ENCODE data around the gene SRL. TPM values are rescaled to one million over a fixed set of nuclear protein-coding genes. Genes with fewer than 3 reads are reported as not detected.
A peak's percentile ranks its signal among the peaks of the same experiment; 100 is the strongest.
"Not testable (repeated sequence)": the region's sequence is repeated elsewhere in the genome, so short reads cannot be mapped to it uniquely, and the experiment has no call there.

The SRL gene
- total and polyA plus RNA-seq, 5 donors: 255 to 395 (median 343) TPM

DNA sequence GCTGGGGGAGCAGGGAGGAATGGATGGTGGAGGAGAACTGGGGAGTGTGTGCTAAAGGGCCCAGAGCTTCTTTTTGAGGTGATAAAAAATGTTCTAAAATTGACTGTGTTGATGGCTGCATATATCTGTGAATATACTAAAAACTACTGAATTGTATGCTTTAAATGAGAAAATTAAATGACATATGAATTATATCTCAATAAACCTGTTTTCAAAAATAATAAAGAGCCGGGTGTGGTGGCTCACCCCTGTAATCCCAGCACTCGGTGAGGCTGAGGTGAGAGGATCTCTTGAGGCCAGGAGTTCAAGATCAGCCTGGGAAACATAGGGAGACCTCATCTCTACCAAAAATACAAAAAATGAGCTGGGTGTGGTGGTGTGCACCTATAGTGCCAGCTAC lies 16.8 kb downstream of the SRL start:
- peaks cover under 1% of the 10 kb centered on the region for H3K4me1 ChIP-seq (ENCODE audit: control insufficient read depth, insufficient read depth, low read length)
- H3K27ac ChIP-seq (ENCODE audit: low read length): no peak overlapping the region
- H3K9me3 ChIP-seq (ENCODE audit: control insufficient read depth, low read length): no peaks in the 10 kb centered on the region
- intact Hi-C loops (cut with DNase I): no loop called here
- ATAC-seq (no peak), DNase-seq (no peak)
- 89% methylated on average over 2 of the region's 2 CpGs for WGBS
- no peaks in the 10 kb centered on the region for H3K27me3 ChIP-seq (ENCODE audit: control insufficient read depth, insufficient read depth)
- H3K4me3 ChIP-seq (ENCODE audit: low read length): no peak overlapping the region

DNA sequence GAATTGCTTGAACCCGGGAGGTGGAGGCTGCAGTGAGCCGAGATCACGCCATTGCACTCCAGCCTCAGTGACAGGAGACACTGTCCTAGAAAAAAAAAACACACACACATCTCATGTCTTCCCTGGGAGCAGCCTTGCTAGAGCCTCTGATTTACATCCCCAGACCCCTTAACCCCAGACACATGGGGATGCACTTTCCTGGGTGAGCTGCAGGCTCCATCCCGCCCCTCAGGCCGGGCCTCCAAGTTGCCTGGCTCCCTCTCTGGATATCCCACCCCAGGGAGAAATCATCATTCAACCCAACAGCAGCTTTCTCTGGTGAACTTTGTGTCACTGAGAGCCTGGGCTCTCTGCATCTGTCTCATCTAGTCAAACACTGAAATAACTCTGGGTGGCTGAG lies 21.5 kb downstream of the SRL start:
- no peak overlapping the region for H3K4me3 ChIP-seq (ENCODE audit: low read length)
- 76% methylated on average over 5 of the region's 5 CpGs for WGBS
- intact Hi-C loops (cut with DNase I): no loop called here
- DNase-seq (no peak), ATAC-seq (no peak)
- H3K27me3 ChIP-seq (ENCODE audit: control insufficient read depth, insufficient read depth): no peaks in the 10 kb centered on the region
- peak overlapping the region; percentile 53 for H3K27ac ChIP-seq (ENCODE audit: low read length)
- no peaks in the 10 kb centered on the region for H3K9me3 ChIP-seq (ENCODE audit: control insufficient read depth, low read length)
- peaks cover 8% of the 10 kb centered on the region for H3K4me1 ChIP-seq (ENCODE audit: control insufficient read depth, insufficient read depth, low read length)

DNA sequence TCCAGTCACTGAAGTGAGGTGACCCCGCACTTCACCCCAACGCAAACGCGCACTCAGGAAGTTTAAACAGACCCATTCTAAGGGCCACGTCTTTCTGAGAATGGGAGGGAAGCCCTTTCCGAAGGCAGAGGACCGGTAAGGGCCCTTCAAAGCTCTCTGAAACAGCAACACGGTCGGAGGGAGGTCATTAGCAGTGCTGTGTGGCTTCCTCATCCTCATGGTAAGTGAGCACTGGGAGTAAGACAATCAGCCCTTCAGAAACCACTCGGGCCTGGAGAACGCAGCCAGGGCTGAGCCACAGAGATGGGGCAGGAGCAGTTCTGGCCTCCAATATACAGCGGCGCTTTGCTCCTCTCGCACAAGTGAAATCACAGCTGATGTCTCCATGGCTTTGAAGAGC lies 23.7 kb downstream of the SRL start:
- DNase-seq (no peak), ATAC-seq (peak; percentile 8 to 12)
- peaks cover 9% of the 10 kb centered on the region for H3K4me1 ChIP-seq (ENCODE audit: control insufficient read depth, insufficient read depth, low read length)
- H3K4me3 ChIP-seq (ENCODE audit: low read length): no peak overlapping the region
- peak overlapping the region; percentile 53 for H3K27ac ChIP-seq (ENCODE audit: low read length)
- 47% methylated on average over 14 of the region's 14 CpGs for WGBS
- H3K27me3 ChIP-seq (ENCODE audit: control insufficient read depth, insufficient read depth): no peaks in the 10 kb centered on the region
- no peaks in the 10 kb centered on the region for H3K9me3 ChIP-seq (ENCODE audit: control insufficient read depth, low read length)
- intact Hi-C loops (cut with DNase I): no loop called here

DNA sequence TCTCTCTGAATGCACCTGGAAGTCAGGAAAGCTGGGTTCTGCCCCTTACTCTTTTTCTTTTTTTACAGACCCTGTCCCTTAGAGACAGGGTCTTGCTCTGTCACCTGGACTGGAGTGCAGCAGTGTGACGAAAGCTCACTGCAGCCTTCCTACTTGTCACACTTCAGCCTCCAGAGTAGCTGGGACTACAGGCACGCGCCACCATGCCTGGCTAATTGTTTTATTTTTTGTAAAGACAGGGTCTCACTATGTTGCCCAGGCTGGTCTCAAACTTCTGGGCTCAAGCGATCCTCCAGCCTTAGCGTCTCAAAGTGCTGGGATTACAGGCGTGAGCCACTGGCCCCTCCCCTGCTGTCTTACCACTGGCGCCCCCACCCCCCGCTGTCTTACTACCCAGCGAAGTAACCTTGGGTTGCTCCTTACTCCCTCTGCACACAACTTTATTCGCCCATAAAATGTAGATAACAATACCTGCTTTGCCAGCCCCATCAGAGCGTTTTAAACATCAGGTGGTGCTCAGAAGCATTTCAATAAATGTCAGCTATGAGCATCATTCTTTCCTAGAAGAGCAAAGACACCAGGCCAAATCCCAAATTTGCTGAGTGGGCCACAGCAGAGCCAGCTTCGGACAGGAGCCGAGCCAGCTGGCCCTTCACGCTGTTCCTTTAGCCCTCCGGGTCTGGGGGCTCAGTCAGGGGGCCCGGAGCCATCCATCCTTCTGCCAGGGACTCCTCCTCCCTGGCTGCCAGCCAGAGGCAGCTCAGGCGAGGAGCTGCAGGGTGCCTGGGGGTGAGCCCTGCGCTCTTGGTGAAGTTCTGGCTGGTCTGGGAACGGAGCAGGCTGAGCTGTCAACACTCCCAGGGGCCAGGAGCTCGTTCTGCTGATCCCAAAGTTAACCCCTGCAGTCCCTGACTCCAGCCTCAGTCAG lies 24.4 kb downstream of the SRL start:
- peak; percentile 80 to 88 for ATAC-seq
- DNase-seq: peak; percentile 72 to 90 (median 87)
- Histone ChIP-seq H3K4me1 (ENCODE audit: control insufficient read depth, insufficient read depth, low read length) (peaks cover 9% of the 10 kb centered on the region), H3K27me3 (ENCODE audit: control insufficient read depth, insufficient read depth) (no peaks in the 10 kb centered on the region), H3K27ac (ENCODE audit: low read length) (peak overlapping the region; percentile 53), H3K4me3 (ENCODE audit: low read length) (no peak overlapping the region), H3K9me3 (ENCODE audit: control insufficient read depth, low read length) (no peaks in the 10 kb centered on the region)
- 42% methylated on average over 20 of the region's 20 CpGs for WGBS
- intact Hi-C loops (cut with DNase I): no loop called here

DNA sequence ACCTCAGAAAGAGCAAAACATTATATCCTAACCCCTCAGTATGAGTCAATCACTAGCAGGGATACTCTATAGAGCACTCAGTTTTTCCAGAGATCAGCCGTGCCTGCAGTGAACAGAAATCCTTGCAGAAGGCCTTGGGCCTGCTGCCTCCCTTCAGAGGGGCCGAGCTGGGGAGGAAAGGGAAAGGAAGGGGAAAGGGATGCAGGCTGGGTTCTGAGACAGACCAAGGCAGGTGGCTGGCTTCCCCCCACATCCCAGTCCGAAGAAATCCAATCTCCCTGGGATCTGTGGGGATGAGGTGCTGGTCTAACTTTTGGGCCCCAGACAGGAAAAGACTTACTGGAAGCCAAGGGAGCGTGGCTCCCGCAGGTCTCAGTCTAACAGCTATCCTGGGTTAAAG lies 25.3 kb downstream of the SRL start:
- WGBS: 72% methylated on average over 5 of the region's 5 CpGs
- H3K4me3 ChIP-seq (ENCODE audit: low read length): no peak overlapping the region
- no peaks in the 10 kb centered on the region for H3K27me3 ChIP-seq (ENCODE audit: control insufficient read depth, insufficient read depth)
- ATAC-seq (no peak), DNase-seq (no peak)
- intact Hi-C loops (cut with DNase I): no loop called here
- H3K27ac ChIP-seq (ENCODE audit: low read length): peak overlapping the region; percentile 53
- peaks cover 9% of the 10 kb centered on the region for H3K4me1 ChIP-seq (ENCODE audit: control insufficient read depth, insufficient read depth, low read length)
- H3K9me3 ChIP-seq (ENCODE audit: control insufficient read depth, low read length): no peaks in the 10 kb centered on the region

DNA sequence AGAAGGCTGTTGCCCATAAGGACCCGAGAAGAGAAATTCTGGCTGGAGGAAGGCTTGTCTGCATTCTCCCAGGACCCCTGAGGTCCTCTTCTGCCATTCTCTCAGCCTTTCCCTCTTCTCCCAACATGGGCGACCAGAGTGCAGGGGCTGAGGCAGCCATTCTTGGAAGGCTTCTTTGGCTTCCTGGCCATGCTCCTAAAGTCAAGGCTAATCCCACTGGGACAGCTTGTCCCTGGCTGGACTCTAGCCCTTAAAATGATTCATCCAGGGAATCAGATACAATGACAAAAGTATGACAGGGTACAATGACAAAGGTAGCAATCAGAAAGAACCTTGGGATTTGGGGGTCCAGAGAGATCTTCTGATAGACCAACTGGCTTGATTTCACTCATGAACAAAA lies 26.8 kb downstream of the SRL start:
- H3K4me1 ChIP-seq (ENCODE audit: control insufficient read depth, insufficient read depth, low read length): peaks cover 9% of the 10 kb centered on the region
- DNase-seq: no peak
- ATAC-seq: no peak
- no peaks in the 10 kb centered on the region for H3K27me3 ChIP-seq (ENCODE audit: control insufficient read depth, insufficient read depth)
- H3K4me3 ChIP-seq (ENCODE audit: low read length): no peak overlapping the region
- intact Hi-C loops (cut with DNase I): no loop called here
- peak overlapping the region; percentile 46 for H3K27ac ChIP-seq (ENCODE audit: low read length)
- 66% methylated on average over 2 of the region's 2 CpGs for WGBS
- H3K9me3 ChIP-seq (ENCODE audit: control insufficient read depth, low read length): no peaks in the 10 kb centered on the region

DNA sequence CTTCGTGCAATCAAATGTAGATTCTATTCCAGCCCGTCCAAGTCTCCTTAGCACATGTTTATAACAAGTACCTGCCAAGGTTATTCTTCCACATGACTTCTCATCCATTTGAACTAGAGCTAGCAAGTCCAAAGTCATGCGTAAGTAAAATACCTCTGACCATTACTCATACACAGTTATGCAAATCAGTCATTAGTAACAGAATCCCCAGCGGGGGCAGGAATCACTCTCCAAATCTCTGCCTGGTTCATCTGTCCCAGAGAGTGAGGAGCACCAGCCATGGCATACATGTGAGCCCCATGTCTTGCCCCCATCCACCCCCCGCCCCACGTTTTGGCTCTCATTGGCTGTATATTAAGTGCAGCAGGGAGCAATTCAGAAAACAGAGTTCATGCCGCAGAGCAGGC lies 27.7 kb downstream of the SRL start:
- H3K4me1 ChIP-seq (ENCODE audit: control insufficient read depth, insufficient read depth, low read length): peaks cover 3% of the 10 kb centered on the region
- intact Hi-C loops (cut with DNase I): no loop called here
- no peak overlapping the region for H3K4me3 ChIP-seq (ENCODE audit: low read length)
- 66% methylated on average over 7 of the region's 7 CpGs for WGBS
- ATAC-seq (peak in 1 of 2 donors; percentile 25), DNase-seq (no peak)
- H3K9me3 ChIP-seq (ENCODE audit: control insufficient read depth, low read length): no peaks in the 10 kb centered on the region
- H3K27me3 ChIP-seq (ENCODE audit: control insufficient read depth, insufficient read depth): no peaks in the 10 kb centered on the region
- peak overlapping the region; percentile 98 for H3K27ac ChIP-seq (ENCODE audit: low read length)

DNA sequence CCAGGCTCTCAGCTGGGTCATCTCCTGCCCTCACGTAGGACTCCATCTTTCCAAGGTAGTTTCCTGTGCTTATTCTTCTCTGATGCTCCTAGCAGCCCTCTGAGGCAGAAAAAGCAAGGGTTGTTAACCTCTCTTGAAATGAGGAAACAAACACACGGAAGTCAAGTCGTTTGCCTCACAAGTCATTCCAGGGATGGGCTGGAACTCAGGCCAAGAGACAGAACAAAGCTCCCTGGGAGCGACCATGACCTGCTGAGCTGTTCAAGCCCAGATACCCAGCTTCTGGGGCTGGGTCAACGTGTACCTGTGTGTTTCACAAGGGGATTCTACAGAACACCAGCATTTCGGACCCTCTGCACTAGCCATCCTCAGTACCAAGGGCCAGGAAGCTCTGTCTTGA lies 28.1 kb downstream of the SRL start:
- Histone ChIP-seq H3K4me3 (ENCODE audit: low read length) (no peak overlapping the region), H3K9me3 (ENCODE audit: control insufficient read depth, low read length) (no peaks in the 10 kb centered on the region), H3K27me3 (ENCODE audit: control insufficient read depth, insufficient read depth) (no peaks in the 10 kb centered on the region), H3K27ac (ENCODE audit: low read length) (peak overlapping the region; percentile 98), H3K4me1 (ENCODE audit: control insufficient read depth, insufficient read depth, low read length) (peaks cover 3% of the 10 kb centered on the region)
- DNase-seq (no peak), ATAC-seq (no peak)
- 60% methylated on average over 6 of the region's 6 CpGs for WGBS
- intact Hi-C loops (cut with DNase I): no loop called here

DNA sequence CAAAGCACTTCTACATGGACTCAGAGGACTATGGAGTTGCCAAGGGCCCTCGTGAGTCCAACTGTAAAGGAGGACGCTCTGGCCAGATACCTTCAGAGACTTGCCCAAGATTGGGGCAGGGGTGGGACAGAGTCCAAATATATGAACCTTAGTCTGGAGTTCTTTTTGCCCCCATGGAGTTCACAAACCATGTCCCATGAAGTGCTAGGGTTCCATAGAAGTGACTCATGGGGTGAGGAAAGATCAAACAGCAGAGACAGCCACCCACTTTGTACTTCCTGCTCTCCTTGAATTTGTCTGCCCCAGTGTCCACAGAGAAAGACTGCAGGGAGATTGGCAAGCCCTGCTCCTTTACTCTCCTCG lies 29.0 kb downstream of the SRL start:
- whole genome bisulfite sequencing: 66% methylated on average over 3 of the region's 3 CpGs
- Histone ChIP-seq H3K9me3 (ENCODE audit: control insufficient read depth, low read length) (no peaks in the 10 kb centered on the region), H3K4me1 (ENCODE audit: control insufficient read depth, insufficient read depth, low read length) (peaks cover 3% of the 10 kb centered on the region), H3K27me3 (ENCODE audit: control insufficient read depth, insufficient read depth) (no peaks in the 10 kb centered on the region), H3K27ac (ENCODE audit: low read length) (peak overlapping the region; percentile 100), H3K4me3 (ENCODE audit: low read length) (no peak overlapping the region)
- DNase-seq (no peak), ATAC-seq (peak in 1 of 2 donors; percentile 6)
- intact Hi-C loops (cut with DNase I): no loop called here

DNA sequence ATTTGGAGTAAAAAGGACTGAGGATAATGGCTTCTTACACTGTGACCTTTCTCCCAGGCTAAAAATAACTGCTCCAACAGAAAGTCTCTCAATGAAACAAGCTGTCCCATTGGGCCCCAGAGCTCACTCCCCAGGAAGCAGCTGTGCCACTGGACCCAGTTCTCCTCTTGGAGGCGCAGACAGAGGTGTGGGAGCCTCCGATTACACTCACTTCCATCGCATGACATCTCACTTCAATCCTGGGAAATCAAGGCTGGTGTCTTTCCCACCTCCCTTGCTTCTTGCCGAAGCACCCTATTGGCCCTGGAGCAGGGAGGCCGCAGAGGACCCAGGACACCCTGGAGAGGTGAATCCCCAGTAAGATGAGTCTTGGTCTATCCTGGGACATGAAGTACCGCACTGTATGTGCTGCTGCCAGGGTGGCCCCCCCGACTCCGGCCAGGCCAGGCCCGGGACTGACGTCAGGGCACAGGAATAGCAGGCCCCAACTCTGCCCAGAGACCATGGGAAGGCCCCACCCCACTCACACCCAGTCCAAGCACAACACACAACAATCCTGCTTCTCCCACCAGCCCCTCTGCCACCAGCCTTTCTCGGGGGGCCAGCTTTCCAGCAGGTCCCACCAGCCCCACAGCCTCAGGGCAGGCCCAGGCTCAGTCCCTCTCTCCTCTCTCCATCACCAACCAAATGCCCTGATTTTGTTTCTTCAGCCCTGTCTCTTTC lies 29.5 kb downstream of the SRL start:
- intact Hi-C loops (cut with DNase I): no loop called here
- Histone ChIP-seq H3K4me1 (ENCODE audit: control insufficient read depth, insufficient read depth, low read length) (peaks cover 3% of the 10 kb centered on the region), H3K27me3 (ENCODE audit: control insufficient read depth, insufficient read depth) (no peaks in the 10 kb centered on the region), H3K9me3 (ENCODE audit: control insufficient read depth, low read length) (no peaks in the 10 kb centered on the region), H3K4me3 (ENCODE audit: low read length) (no peak overlapping the region), H3K27ac (ENCODE audit: low read length) (peak overlapping the region; percentile 100)
- DNase-seq (peak; percentile 75 to 90 (median 88)), ATAC-seq (peak; percentile 89 to 90)
- 62% methylated on average over 11 of the region's 11 CpGs for WGBS

DNA sequence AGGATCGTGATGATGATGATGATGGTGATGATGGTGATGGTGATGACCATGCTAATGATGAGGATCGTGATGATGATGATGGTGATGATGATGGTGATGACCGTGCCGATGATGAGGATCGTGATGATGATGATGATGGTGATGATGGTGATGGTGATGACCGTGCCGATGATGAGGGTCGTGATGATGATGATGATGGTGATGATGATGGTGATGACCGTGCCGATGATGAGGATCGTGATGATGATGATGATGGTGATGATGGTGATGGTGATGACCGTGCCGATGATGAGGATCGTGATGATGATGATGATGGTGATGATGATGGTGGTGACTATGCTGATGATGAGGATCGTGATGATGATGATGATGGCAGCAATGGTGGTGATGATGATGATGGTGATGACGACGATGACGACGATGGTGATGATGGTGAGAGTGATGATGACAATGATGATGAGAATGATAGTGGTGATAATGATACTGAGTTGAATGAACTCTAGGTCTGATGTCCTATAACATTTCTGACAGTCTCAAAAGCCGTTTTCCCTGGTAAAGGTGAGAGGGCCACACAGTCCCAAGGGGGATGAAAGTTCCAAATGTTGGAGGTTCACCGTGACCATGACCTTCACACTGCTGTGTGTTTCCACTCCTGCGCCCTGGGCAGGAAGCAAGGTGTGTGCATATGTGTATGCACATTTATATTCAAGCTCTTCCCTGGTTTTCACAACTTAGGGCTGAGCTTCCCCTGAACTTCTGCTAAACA lies 30.3 kb downstream of the SRL start:
- H3K4me3 ChIP-seq (ENCODE audit: low read length); H3K9me3 ChIP-seq (ENCODE audit: control insufficient read depth, low read length); H3K27me3 ChIP-seq (ENCODE audit: control insufficient read depth, insufficient read depth); H3K4me1 ChIP-seq (ENCODE audit: control insufficient read depth, insufficient read depth, low read length); intact Hi-C loops (cut with DNase I); DNase-seq; ATAC-seq: not testable (repeated sequence)
- H3K27ac ChIP-seq (ENCODE audit: low read length): peak overlapping the region; percentile 93
- WGBS: 93% methylated on average over 20 of the region's 22 CpGs
